ENCODE measurements around the gene CABLES1. TPM values are rescaled to one million over a fixed set of nuclear protein-coding genes. Genes with fewer than 3 reads are reported as not detected.

Gene CABLES1
- total and polyA plus RNA-seq, 12 donors, result 2.1 to 11.9 (median 5.3) TPM

DNA sequence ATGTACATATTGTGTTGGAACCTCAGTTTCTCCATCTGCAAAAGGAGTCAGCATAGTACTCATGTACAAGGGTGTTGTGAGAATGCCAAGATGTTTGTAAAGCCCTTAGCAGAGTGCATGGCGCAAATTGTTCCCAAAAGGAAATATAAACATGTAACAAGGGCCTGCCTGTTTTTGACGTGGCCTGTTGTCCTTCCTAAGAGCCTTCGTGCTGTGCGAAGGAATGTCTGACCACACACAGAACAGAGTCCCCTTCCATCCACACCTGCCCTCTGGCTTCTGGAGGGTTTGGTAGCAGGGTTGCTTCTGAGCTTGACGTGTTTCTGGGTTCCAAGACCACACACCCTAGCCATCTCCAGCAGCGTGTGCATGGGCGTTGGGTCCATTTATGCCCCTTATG, 34.9 kb downstream of the CABLES1 start:
- TF ChIP-seq, protein P1, sequence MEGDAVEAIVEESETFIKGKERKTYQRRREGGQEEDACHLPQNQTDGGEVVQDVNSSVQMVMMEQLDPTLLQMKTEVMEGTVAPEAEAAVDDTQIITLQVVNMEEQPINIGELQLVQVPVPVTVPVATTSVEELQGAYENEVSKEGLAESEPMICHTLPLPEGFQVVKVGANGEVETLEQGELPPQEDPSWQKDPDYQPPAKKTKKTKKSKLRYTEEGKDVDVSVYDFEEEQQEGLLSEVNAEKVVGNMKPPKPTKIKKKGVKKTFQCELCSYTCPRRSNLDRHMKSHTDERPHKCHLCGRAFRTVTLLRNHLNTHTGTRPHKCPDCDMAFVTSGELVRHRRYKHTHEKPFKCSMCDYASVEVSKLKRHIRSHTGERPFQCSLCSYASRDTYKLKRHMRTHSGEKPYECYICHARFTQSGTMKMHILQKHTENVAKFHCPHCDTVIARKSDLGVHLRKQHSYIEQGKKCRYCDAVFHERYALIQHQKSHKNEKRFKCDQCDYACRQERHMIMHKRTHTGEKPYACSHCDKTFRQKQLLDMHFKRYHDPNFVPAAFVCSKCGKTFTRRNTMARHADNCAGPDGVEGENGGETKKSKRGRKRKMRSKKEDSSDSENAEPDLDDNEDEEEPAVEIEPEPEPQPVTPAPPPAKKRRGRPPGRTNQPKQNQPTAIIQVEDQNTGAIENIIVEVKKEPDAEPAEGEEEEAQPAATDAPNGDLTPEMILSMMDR (IDR thresholded peaks at IDR 0.05), result no peak
- no peak for TF ChIP-seq POLR2A (IDR thresholded peaks at IDR 0.05)
- WGBS, 4 donors, result 91 to 96% (median 93%) methylated on average over 7 of the region's 7 CpGs
- Histone ChIP-seq H3K27ac (no peak overlapping the region), H3K4me1 (replicated peaks in 1 of 2) (no peaks in the 10 kb centered on the region), H3K4me3 (no peak overlapping the region), H3K36me3 (replicated peaks in 1 of 2) (no peaks in the 10 kb centered on the region), H3K9me3 (replicated peaks in 1 of 3) (no peaks in the 10 kb centered on the region), H3K27me3 (no peaks in the 10 kb centered on the region)
- intact Hi-C loops (cut with DNase I), result loop anchor here in 1 of 2 donors (10.0 kb wide), 1 partner anchor 65 kb away; no protein-coding TSS in a partner anchor
- DNase-seq, result no peak

- H3K27ac ChIP-seq, result no peak overlapping the region
- no peak for DNase-seq
- no peaks in the 10 kb centered on the region for H3K9me3 ChIP-seq (replicated peaks in 1 of 3)
- no peak overlapping the region for H3K4me3 ChIP-seq
- TF ChIP-seq, protein P1 (IDR thresholded peaks at IDR 0.05), result no peak
- TF ChIP-seq POLR2A (IDR thresholded peaks at IDR 0.05), result no peak
- no peaks in the 10 kb centered on the region for H3K27me3 ChIP-seq
- 70 to 75% (median 71%) methylated on average over 9 of the region's 9 CpGs for WGBS, 4 donors
- intact Hi-C loops (cut with DNase I), result loop anchor here in 1 of 2 donors (10.0 kb wide), 1 partner anchor 63 kb away; no protein-coding TSS in a partner anchor
- H3K36me3 ChIP-seq (replicated peaks in 1 of 2), result no peaks in the 10 kb centered on the region
- H3K4me1 ChIP-seq (replicated peaks in 1 of 2), result no peaks in the 10 kb centered on the region
These were observed 36.4 kb downstream of the CABLES1 start for GRCh38 chr18:23171581-23172156.

GRCh38 chr18:23172591-23173380, 37.5 kb downstream of the CABLES1 start:
- TF ChIP-seq, protein P1 (IDR thresholded peaks at IDR 0.05), result no peak
- no peak for TF ChIP-seq POLR2A (IDR thresholded peaks at IDR 0.05)
- intact Hi-C loops (cut with DNase I), result loop anchor here in 1 of 2 donors (10.0 kb wide), 1 partner anchor 62 kb away; no protein-coding TSS in a partner anchor

DNA sequence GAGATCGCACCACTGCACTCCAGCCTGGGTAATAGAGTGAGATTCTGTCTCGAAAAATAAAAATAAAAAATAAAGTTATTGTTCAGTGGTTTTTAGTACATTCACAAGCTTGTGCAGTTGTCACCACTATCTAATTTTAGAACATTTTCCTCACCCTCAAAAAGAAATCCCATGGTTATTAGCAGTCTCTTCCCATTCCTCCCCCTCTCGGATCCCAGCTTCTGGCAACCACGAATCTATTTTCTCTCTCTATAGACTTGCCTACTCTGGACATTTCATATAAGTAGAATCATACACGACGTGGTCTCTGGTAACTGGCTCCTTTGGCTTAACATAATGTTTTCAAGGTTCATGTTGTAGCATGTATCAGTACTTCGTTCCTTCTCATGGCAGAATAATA, 38.6 kb downstream of the CABLES1 start:
- no peak for TF ChIP-seq POLR2A (IDR thresholded peaks at IDR 0.05)
- TF ChIP-seq, protein P1 (IDR thresholded peaks at IDR 0.05), result no peak
- no peak for DNase-seq
- Histone ChIP-seq H3K27ac (no peak overlapping the region), H3K4me1 (replicated peaks in 1 of 2) (no peaks in the 10 kb centered on the region), H3K4me3 (no peak overlapping the region), H3K27me3 (no peaks in the 10 kb centered on the region), H3K36me3 (replicated peaks in 1 of 2) (no peaks in the 10 kb centered on the region), H3K9me3 (replicated peaks in 1 of 3) (no peaks in the 10 kb centered on the region)
- intact Hi-C loops (cut with DNase I), result loop anchor here in 1 of 2 donors (10.0 kb wide), 1 partner anchor 61 kb away; no protein-coding TSS in a partner anchor
- 76 to 84% (median 77%) methylated on average over 7 of the region's 7 CpGs for whole genome bisulfite sequencing, 4 donors

More at GRCh38 chr18:23172591-23173380, 37.5 kb downstream of the CABLES1 start:
- H3K27ac ChIP-seq, result no peak overlapping the region
- H3K9me3 ChIP-seq (replicated peaks in 1 of 3), result no peaks in the 10 kb centered on the region
- H3K27me3 ChIP-seq, result no peaks in the 10 kb centered on the region
- H3K4me3 ChIP-seq, result no peak overlapping the region
- H3K36me3 ChIP-seq (replicated peaks in 1 of 2), result no peaks in the 10 kb centered on the region
- WGBS, 4 donors, result 74 to 94% (median 85%) methylated on average over 11 to 14 of the region's 14 CpGs
- H3K4me1 ChIP-seq (replicated peaks in 1 of 2), result no peaks in the 10 kb centered on the region
- DNase-seq, result no peak

Measured in adrenal gland (tissue), 12 donors.